GM18520 (cell line): ENCODE measurements around the gene TFAM.
"Not testable (repeated sequence)": the region's sequence is repeated elsewhere in the genome, so short reads cannot be mapped to it uniquely, and the experiment has no call there.

Source experiments
- ATAC-seq: cut with Tn5 transposase; IDR thresholded peaks from one replicate; pipeline ENCODE4 v1.9.1; 2021; ENCODE audit not compliant: unreplicated experiment

The TFAM gene

GRCh38 chr10:58372607-58373441, 12.4 kb upstream of the TFAM start:
- ATAC-seq: no peak

- no peak for ATAC-seq
Measured at GRCh38 chr10:58373442-58373827, 11.8 kb upstream of the TFAM start.

- ATAC-seq: no peak
Measured at GRCh38 chr10:58382489-58382995, 2.7 kb upstream of the TFAM start.

GRCh38 chr10:58384095-58384494, 1.1 kb upstream of the TFAM start:
- peak; percentile 75 for ATAC-seq

DNA sequence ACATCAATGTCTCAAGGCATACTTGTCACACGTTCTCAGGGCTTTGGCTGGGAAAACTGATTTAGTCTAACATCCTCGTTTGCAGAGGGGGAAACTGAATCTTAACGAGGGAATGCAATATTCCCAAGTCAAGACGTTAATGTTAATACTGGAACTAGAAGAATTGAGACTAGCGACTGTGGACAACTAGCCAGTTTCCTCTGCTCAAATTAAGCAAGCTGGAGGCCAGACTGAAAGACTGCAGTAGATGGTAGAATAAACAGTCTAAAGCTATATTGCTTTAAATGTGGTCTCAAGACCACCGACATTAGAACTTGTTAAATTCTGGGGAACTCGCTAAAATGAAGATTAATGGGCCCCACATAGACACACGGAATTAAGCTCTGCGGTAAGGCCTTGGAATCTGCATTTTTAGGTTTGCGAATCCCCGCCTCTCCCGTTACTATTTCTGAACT, 639 bp upstream of the TFAM start:
- ATAC-seq: no peak

DNA sequence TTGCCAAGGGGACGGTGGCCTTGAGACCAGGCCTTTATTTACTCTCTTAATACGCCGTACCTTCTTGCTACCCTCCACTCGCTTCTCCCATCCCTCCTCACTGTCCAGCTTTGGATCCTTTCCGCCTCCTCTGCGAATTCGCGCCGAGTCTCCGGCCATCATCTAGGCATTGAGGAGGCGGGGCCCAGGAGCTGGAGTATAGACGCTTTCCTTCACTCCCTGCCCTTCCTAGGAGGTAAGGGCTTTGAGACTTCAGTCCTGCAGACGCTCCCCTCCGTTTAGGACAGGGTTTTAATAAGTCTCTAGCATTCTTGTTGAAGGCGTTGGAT, 538 bp downstream of the TFAM start:
- ATAC-seq: no peak

- no peak for ATAC-seq
Measured at GRCh38 chr10:58389024-58389423, 3.8 kb downstream of the TFAM start.

DNA sequence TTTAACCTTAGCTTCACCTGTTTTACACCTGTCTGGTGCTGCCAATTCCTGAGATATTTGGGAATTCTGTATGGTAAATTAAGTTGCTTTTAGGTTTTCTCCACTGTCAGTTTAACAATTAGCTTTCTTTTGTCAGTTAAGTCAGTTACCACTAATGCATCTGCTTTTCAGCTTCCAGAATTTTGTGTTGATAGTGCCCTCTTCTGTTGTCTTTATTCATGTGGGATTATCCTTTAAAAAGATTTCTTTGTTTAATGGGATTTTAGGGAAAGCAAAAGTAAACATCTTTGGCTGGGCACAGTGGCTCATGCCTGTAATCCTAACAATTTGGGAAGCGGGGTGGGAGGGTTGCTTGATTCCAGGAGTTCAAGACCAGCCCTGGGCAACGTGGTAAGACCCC, 8.1 kb downstream of the TFAM start:
- no peak for ATAC-seq

- ATAC-seq: no peak
Measured at GRCh38 chr10:58394471-58394870, 9.3 kb downstream of the TFAM start.

GRCh38 chr10:58396057-58396456, 10.8 kb downstream of the TFAM start:
- ATAC-seq: no peak

GRCh38 chr10:58397830-58398229, 12.6 kb downstream of the TFAM start:
- no peak for ATAC-seq

GRCh38 chr10:58399410-58399809, 14.2 kb downstream of the TFAM start:
- ATAC-seq: no peak

GRCh38 chr10:58400609-58401008, 15.4 kb downstream of the TFAM start:
- no peak for ATAC-seq

DNA sequence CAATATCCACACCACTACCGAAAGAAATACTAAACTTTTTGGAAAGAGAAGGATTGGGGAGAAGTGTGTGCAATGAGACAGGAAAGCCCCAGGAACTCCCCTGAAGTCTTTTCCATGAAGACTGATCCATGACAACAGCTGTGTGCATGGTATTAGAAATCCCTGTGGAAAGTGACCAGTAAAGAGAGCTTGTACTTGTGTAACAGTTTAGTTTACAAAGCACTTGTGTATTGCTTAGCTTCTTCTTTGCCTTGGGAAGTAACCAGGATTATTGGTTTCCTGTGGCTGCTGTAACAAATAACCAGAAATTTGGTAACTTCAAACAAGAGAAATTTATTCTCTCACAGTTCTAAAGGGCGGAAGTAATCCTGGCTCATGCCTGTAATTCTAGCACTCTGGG, 18.8 kb downstream of the TFAM start:
- ATAC-seq: no peak

DNA sequence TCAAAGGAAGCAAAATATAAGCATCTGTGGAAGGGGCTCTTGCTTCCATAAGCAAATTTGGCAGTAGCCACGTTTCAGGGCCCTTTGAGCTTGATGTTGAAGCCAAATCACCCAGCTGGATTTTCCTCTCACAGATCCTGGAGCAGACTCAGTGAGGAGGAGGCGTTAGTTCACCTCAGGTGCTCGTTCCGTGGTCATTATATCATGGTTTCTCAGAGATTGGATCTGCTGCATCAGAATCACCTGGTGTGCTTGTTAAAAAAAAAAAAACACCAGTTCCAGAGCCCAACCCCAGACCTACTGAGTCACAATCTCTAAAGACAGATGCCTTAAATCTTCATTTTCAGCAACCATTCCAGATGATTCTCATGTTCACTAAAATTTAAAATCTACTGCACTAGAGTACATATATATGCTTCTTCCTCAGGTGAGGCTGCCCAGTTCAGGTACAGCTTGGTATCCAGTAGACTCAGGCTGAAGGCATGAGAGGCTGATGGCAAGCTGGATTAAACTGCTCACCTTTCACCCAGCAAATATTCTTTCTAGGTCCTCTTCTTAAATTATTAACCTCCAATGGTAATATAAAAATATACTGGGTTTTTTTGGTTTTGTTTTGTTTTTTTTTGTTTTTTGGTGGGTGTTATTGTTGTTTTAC, 24.9 kb downstream of the TFAM start:
- ATAC-seq: no peak

- ATAC-seq: no peak
Measured at GRCh38 chr10:58412502-58412961, 27.3 kb downstream of the TFAM start.

GRCh38 chr10:58414270-58415041, 29.2 kb downstream of the TFAM start:
- ATAC-seq: no peak

DNA sequence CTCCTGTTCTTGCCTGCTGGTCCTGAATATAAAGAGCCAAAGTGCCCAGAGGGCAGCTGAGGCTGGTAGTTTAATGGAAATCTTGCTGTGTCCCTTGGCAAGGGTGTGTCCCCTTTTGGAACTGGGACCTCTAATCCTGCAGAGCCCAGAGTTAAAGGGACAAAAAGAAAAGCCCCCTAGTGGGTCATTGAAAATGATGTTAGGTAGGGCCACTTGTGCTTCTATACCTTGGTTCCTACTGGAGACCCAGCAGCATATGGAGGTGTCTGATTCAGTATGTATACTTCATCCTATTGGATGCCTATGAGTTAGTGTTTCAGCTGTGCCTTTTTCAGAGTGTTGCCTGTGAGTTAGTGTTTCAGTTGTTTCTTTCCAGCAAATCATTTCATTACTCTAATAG, 30.5 kb downstream of the TFAM start:
- ATAC-seq: no peak

DNA sequence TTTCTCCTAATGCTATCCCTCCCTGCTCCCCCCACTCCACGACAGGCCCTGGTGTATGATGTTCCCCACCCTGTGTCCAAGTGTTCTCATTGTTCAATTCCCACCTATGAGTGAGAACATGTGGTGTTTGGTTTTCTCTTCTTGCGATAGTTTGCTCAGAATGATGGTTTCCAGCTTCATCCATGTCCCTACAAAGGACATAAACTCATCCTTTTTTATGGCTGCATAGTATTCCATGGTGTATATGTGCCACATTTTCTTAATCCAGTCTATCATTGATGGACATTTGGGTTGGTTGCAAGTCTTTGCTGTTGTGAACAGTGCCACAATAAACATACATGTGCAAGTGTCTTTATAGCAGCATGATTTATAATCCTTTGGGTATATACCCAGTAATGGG, 32.7 kb downstream of the TFAM start:
- ATAC-seq: not testable (repeated sequence)

DNA sequence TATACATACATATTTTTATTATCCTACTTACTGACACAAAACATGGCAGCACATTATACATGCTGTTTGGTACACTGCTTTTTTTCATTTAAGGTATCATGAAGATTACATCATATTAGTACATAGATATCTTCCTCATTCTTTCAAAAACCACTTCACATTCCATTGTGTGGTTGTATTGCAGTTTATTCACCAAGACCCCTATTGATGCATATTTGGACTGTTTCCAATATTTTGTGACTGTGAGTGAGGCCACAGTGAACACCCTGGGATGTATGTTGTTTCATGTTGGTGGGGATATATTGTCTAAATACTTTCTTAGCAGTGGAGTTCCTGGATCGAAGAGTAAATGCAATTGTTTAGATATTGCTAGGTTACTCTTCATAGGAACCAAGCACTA, 39.0 kb downstream of the TFAM start:
- ATAC-seq: no peak

DNA sequence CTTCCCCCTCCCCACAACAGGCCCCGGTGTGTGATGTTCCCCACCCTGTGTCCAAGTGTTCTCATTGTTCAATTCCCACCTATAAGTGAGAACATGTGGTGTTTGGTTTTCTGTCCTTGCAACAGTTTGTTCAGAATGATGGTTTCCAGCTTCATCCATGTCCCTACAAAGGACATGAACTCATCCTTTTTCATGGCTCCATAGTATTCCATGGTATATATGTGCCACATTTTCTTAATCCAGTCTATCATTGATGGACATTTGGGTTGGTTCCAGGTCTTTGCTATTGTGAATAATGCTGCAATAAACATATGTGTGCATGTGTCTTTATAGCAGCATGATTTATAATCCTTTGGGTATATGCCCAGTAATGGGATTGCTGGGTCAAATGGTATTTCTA, 43.2 kb downstream of the TFAM start:
- ATAC-seq: not testable (repeated sequence)

- no peak for ATAC-seq
Measured at GRCh38 chr10:58431903-58432302, 46.7 kb downstream of the TFAM start.
